SH-SY5Y (cell line): Measurements from ENCODE around the gene ZNF79.

Experiments
- GATA2 ChIP-seq: IDR thresholded peaks from 2 replicates; pipeline ENCODE4 v1.6.1; 2011; ENCODE audit warnings: mild to moderate bottlenecking, low read depth, low read length
- GATA3 ChIP-seq: IDR thresholded peaks from 2 replicates; pipeline ENCODE4 v1.6.1; 2011; ENCODE audit warnings: low read depth, mild to moderate bottlenecking, low read length, moderate library complexity

- no peak for TF ChIP-seq GATA2
- TF ChIP-seq GATA3: no peak
These were observed 33.2 kb downstream of the ZNF79 start for GRCh38 chr9:127457191-127457878.
